PC-3 (cell line): ENCODE measurements around the gene STPG2. TPM values are rescaled to one million over a fixed set of nuclear protein-coding genes. Genes with fewer than 3 reads are reported as not detected.

ENCODE experiments used
- ATAC-seq: fragments of 200-7000 bp; cut with Tn5 transposase; 2 replicates; pipeline ENCODE4 v1.9.1; 2020; ENCODE audit warnings: mild to moderate bottlenecking, moderate library complexity
- BruUV-seq: library from RNA; stranded (reverse); fragments of 400-500 nt; replicated peaks from 2 replicates; lab custom pipeline; 2021; lab: Mats Ljungman, UMichigan
- CTCF ChIA-PET: fragments of 300-600 bp; sonication (Branson Sonifier 250); formaldehyde crosslinking; loops from one replicate; lab custom pipeline; 2022; ENCODE audit warnings: antibody characterized with exemption; lab: Charles Lee
- POLR2A ChIA-PET: fragments of 300-600 bp; sonication (Branson Sonifier 250); formaldehyde crosslinking; loops from one replicate; lab custom pipeline; 2022; ENCODE audit warnings: antibody characterized with exemption; ENCODE audit not compliant: unreplicated experiment; lab: Charles Lee
- DNase-seq: peaks from one replicate; pipeline ENCODE4 v3.0.0-alpha.2; 2015
- H2AFZ ChIP-seq: fragments of 300-600 bp; sonication (generic); 2 replicates; pipeline ENCODE4 v1.6.0; 2016; ENCODE audit warnings: antibody characterized with exemption, low read length
- H3F3A ChIP-seq: fragments of 300-600 bp; sonication (generic); one replicate; pipeline ENCODE4 v1.6.0; 2017; ENCODE audit warnings: antibody characterized with exemption, low read length, control low read depth, mild to moderate bottlenecking; ENCODE audit not compliant: unreplicated experiment
- H3K27ac ChIP-seq: fragments of 300-600 bp; sonication (generic); 2 replicates; pipeline ENCODE4 v1.5.1; 2016; ENCODE audit warnings: mild to moderate bottlenecking, low read length
- H3K27me3 ChIP-seq: fragments of 300-600 bp; sonication (generic); 2 replicates; pipeline ENCODE4 v1.6.1; 2016; ENCODE audit warnings: low read length, mixed read lengths
- H3K36me3 ChIP-seq: fragments of 300-600 bp; sonication (generic); 2 replicates; pipeline ENCODE4 v1.6.1; 2016; ENCODE audit warnings: low read depth, mixed run types, low read length, mixed read lengths
- H3K4me1 ChIP-seq: fragments of 300-600 bp; sonication (generic); 2 replicates; pipeline ENCODE4 v1.5.1; 2016; ENCODE audit warnings: low read length; ENCODE audit not compliant: insufficient read depth
- H3K4me2 ChIP-seq: fragments of 300-600 bp; sonication (generic); 2 replicates; pipeline ENCODE4 v1.6.0; 2016; ENCODE audit warnings: low read length
- H3K4me3 ChIP-seq: fragments of 300-600 bp; sonication (generic); 2 replicates; pipeline ENCODE4 v1.5.1; 2016; ENCODE audit warnings: mild to moderate bottlenecking, low read length, mixed read lengths
- H3K79me2 ChIP-seq: fragments of 300-600 bp; sonication (generic); 2 replicates; pipeline ENCODE4 v1.6.1; 2017; ENCODE audit warnings: low read length, mixed read lengths
- H3K9ac ChIP-seq: fragments of 300-600 bp; sonication (generic); 2 replicates; pipeline ENCODE4 v1.6.0; 2016; ENCODE audit warnings: mild to moderate bottlenecking, low read length
- H3K9me2 ChIP-seq: fragments of 300-600 bp; sonication (generic); replicated peaks from 2 replicates; pipeline ENCODE4 v1.6.1; 2016; ENCODE audit warnings: mixed run types, low read length, mixed read lengths
- H3K9me3 ChIP-seq: fragments of 300-600 bp; sonication (generic); 2 replicates; pipeline ENCODE4 v1.6.1; 2016; ENCODE audit warnings: low read length, mixed read lengths
- H4K20me1 ChIP-seq: fragments of 300-600 bp; sonication (generic); 2 replicates; pipeline ENCODE4 v1.6.1; 2016; ENCODE audit warnings: low read length, mixed read lengths
- EZH2 ChIP-seq: fragments of 300-600 bp; sonication (generic); IDR thresholded peaks from one replicate; pipeline ENCODE4 v1.6.1; 2017; ENCODE audit warnings: antibody characterized with exemption, mild to moderate bottlenecking, low read length; ENCODE audit not compliant: unreplicated experiment
- EZH2phosphoT487 ChIP-seq: fragments of 300-600 bp; sonication (generic); IDR thresholded peaks from 2 replicates; pipeline ENCODE4 v1.6.1; 2018; ENCODE audit warnings: mild to moderate bottlenecking, antibody characterized with exemption, low read length, borderline replicate concordance
- intact Hi-C: fragments of 100-400 bp; cut with micrococcal nuclease; formaldehyde crosslinking; loops from 2 replicates; pipeline ENCODE4 v1.9.0; 2023
- total RNA-seq: library from RNA; depleted of rRNA; stranded (reverse); fragments of >200 nt; gene quantifications from 2 replicates; pipeline ENCODE4 v1.2.3, GENCODE V29; 2014
- TF ChIP-seq, protein P1 (sequence below): fragments of 300-600 bp; sonication (generic); conservative IDR thresholded peaks from 2 replicates; pipeline ENCODE4 v1.5.1; 2017; ENCODE audit warnings: antibody characterized with exemption, low read depth, mild to moderate bottlenecking, low read length

STPG2 gene
- total RNA-seq, 1 experiment from 2014 or later = not detected

DNA sequence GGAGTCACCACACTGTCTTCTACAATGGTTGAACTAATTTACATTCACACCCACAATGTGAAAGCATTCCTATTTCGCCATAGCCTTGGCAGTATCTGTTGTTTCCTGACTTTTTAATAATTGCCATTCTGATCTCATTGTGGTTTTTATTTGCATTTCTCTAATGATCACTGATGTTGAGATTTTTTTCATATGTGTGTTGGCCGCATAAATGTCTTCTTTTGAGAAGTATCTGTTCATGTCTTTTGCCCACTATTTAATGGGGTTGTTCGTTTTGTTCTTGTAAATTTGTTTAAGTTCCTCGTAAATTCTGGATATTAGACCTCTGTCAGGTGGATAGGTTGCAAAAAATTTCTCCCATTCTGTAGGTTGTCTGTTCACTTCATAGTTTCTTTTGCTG is 519.1 kb downstream of the STPG2 start:
- Histone ChIP-seq H2AFZ (no peak overlapping the region), H3K4me1 (no peaks in the 10 kb centered on the region), H4K20me1 (no peaks in the 10 kb centered on the region), H3K9me3 (no peaks in the 10 kb centered on the region), H3K9ac (no peak overlapping the region), H3K79me2 (no peaks in the 10 kb centered on the region), H3K9me2 (no peaks in the 10 kb centered on the region), H3K36me3 (no peaks in the 10 kb centered on the region), H3K27me3 (no peaks in the 10 kb centered on the region), H3K4me2 (no peak overlapping the region), H3K27ac (no peak overlapping the region), H3K4me3 (no peak overlapping the region), H3F3A (no peaks in the 10 kb centered on the region)
- no peak for TF ChIP-seq EZH2phosphoT487
- TF ChIP-seq, protein P1, sequence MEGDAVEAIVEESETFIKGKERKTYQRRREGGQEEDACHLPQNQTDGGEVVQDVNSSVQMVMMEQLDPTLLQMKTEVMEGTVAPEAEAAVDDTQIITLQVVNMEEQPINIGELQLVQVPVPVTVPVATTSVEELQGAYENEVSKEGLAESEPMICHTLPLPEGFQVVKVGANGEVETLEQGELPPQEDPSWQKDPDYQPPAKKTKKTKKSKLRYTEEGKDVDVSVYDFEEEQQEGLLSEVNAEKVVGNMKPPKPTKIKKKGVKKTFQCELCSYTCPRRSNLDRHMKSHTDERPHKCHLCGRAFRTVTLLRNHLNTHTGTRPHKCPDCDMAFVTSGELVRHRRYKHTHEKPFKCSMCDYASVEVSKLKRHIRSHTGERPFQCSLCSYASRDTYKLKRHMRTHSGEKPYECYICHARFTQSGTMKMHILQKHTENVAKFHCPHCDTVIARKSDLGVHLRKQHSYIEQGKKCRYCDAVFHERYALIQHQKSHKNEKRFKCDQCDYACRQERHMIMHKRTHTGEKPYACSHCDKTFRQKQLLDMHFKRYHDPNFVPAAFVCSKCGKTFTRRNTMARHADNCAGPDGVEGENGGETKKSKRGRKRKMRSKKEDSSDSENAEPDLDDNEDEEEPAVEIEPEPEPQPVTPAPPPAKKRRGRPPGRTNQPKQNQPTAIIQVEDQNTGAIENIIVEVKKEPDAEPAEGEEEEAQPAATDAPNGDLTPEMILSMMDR = no peak
- no peak for TF ChIP-seq EZH2
- BruUV-seq = no TSS peak
- ChIA-PET CTCF (no interaction called here), POLR2A (no interaction called here)
- no peak for DNase-seq
- intact Hi-C loops = no loop called here
- ATAC-seq = no peak

DNA sequence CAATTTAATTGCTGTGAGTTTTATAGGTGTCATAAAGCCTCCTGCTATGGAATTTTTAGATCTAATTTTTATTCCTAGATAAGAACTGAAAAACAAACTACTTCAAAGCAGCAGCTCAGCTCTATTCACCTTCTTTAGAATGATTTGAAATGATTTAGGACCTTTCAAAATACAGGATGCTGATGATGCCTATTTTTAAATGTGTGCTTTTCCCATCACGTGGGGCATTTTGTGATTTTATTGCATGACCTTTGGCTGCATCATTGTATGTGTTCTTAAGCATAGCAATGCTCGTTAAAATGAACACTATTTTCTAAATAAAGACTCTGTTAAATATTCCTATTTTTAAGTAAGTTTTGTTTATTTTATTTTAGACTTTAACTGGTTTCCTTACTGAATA is 537.3 kb downstream of the STPG2 start:
- DNase-seq (peak; percentile 12), ATAC-seq (no peak)
- H4K20me1 ChIP-seq = no peaks in the 10 kb centered on the region
- H3K79me2 ChIP-seq = no peaks in the 10 kb centered on the region
- no peak overlapping the region for H3K4me2 ChIP-seq
- no TSS peak for BruUV-seq
- H3F3A ChIP-seq = no peaks in the 10 kb centered on the region
- no peak overlapping the region for H3K27ac ChIP-seq
- no peak overlapping the region for H3K9ac ChIP-seq
- intact Hi-C loops = no loop called here
- no peaks in the 10 kb centered on the region for H3K9me3 ChIP-seq
- POLR2A ChIA-PET = no interaction called here
- CTCF ChIA-PET = no interaction called here
- no peaks in the 10 kb centered on the region; the same call in 1 of the 2 replicates for H3K4me1 ChIP-seq
- H3K36me3 ChIP-seq = no peaks in the 10 kb centered on the region
- H3K4me3 ChIP-seq = no peak overlapping the region
- no peak overlapping the region for H2AFZ ChIP-seq
- TF ChIP-seq EZH2 = no peak
- TF ChIP-seq EZH2phosphoT487 = no peak
- TF ChIP-seq, protein P1 = no peak
- H3K9me2 ChIP-seq = no peaks in the 10 kb centered on the region
- H3K27me3 ChIP-seq = no peaks in the 10 kb centered on the region

DNA sequence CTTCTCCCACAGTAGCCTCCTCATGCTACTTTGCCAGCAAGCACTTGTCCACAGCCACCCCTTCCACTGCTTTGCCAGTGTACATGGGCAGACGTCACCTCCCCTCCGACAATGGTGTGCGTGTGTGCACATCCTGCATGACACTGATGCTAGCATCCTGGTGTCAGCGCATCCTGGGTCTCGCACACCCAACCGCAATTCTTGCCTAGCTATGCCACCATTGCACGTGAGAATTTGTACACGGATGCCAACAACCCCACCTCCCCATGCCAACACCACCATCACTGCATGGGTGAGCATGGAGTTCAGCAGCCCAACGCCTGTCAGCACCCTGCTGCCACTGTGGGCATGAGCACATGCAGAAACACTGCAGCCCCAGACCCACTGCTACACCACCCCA is 550.0 kb downstream of the STPG2 start:
- Histone ChIP-seq H3F3A (peaks cover 7% of the 10 kb centered on the region), H3K9ac (no peak overlapping the region), H3K9me2 (no peaks in the 10 kb centered on the region), H3K4me1 (peaks cover 24% of the 10 kb centered on the region), H3K27me3 (no peaks in the 10 kb centered on the region), H3K36me3 (no peaks in the 10 kb centered on the region), H3K9me3 (no peaks in the 10 kb centered on the region), H3K79me2 (no peaks in the 10 kb centered on the region), H3K4me3 (no peak overlapping the region), H4K20me1 (no peaks in the 10 kb centered on the region), H3K4me2 (no peak overlapping the region), H3K27ac (no peak overlapping the region), H2AFZ (no peak overlapping the region)
- no peak for DNase-seq
- POLR2A ChIA-PET = no interaction called here
- TF ChIP-seq EZH2phosphoT487 (no peak), EZH2 (no peak)
- TF ChIP-seq, protein P1 = no peak
- BruUV-seq = no TSS peak
- no peak for ATAC-seq
- CTCF ChIA-PET = no interaction called here
- intact Hi-C loops = no loop called here
